NCI-H526 (cell line): Measurements from ENCODE around the gene HTR6.
"Not testable (repeated sequence)": the region's sequence is repeated elsewhere in the genome, so short reads cannot be mapped to it uniquely, and the experiment has no call there.

Source experiments
- DNase-seq, 2 experiments: peaks; one replicate each; lab custom pipeline; 2025; lab: John Stamatoyannopoulos, UW

Gene HTR6

GRCh38 chr1:19639228-19639627, 25.4 kb upstream of the HTR6 start:
- DNase-seq, result not testable (repeated sequence)

- DNase-seq, result no peak
These were observed 24.7 kb upstream of the HTR6 start for GRCh38 chr1:19639999-19640362.

GRCh38 chr1:19640363-19641316, 24.0 kb upstream of the HTR6 start:
- DNase-seq, result no peak

- DNase-seq, result peak in 1 of 2 experiments; percentile 34
These were observed 21.6 kb upstream of the HTR6 start for GRCh38 chr1:19643121-19643520.

GRCh38 chr1:19643602-19644394, 20.9 kb upstream of the HTR6 start, which contains the start of gene NBL1:
NBL1 (plus strand) TSS chr1:19644311; CDS start chr1:19655031, 10,720 bp downstream.
- peak in 1 of 2 experiments; percentile 39 for DNase-seq

DNA sequence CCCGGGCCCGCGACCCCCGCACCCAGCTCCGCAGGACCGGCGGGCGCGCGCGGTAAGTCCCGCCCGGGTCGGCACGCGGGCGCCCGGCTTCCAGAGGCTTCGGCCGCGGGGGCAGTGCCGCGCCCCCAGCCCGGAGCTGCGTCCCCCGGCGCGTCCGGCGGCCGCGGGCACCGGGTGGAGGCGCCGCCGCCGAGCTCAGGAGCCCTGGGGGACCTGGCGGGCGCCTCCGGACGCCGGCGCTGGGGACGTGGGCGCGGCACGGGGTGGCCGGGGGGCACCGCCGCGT, 20.3 kb upstream of the HTR6 start:
- peak in 1 of 2 experiments; percentile 41 for DNase-seq

DNA sequence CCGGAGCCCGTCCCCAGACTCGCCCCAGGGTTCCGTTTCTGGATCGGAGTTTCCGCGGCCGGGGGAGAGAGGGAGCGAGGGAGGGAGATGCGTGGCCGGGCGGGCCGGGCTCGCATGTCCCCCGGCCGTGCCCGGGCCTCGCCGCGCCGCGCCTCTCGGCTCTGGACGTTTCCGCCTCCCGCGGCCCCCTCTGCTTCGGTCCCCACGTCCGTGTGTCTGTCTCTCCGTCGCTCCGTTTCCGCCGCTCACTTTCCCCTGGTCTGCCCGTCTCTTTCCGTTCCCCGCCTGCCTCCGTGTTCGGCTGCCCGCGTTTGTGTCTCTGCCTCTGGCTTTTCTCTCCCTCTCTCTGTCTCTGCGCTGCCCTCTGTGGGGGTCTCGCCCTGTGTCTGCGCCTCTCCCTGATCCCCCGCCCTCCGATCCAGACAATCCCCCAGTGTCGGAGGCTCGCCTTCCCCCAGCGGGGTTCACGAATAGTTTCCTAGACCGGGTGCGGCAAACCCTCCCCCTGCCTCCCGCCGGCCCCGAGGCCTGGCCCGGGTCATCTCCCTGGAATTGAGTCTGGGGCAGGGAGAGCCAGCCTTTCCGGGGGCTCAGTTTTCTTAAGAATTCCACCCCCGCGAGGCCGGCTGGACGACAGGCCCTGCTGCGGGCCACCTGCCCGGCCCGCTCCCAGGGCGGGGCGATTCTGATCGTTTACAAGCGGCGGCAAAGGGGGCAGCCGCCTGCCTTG, 19.8 kb upstream of the HTR6 start:
- DNase-seq, result peak in 1 of 2 experiments; percentile 51

DNA sequence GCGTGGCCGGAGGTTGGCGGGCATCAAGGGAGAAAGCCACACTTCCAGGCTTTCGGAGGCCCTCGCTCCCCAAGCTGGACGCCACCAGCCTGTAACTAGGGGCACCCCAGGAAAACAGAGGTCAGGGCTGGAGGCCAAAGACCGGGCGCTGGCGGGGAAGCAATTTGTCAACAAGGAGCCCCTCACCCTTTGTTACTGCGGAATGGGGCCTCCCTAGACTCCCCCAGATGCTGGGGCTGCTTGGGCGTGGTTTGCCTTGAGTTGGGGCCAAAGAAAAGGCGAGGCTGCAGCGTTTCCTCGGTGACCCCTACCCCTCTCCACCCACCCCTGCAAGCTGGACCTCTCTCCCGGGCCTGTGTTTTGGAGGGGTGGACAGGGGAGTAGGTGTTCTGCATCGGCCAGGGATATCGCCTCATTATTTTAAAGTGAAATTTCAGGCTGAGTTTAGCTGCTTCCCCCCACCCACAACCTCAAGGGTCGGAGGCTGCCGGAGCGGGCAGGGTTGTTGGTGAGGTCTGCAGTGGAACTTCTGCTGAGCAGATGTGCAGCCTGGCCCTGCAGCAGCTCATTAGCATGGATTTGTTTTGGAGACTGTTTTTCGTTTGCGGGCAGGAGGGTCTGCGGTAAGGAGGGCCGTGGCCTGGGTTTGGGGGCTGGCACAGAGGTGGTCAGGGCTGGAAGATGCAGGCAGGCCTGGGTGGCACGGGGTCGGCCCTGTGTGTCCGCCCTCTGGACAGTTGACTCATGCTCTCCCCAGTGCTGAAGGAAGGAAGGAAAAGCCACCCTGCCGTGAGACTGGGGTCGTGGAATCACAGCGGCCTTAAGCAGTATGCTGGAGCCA, 19.0 kb upstream of the HTR6 start:
- DNase-seq, result no peak

- no peak for DNase-seq
These were observed 18.0 kb upstream of the HTR6 start for GRCh38 chr1:19646377-19647319.

DNA sequence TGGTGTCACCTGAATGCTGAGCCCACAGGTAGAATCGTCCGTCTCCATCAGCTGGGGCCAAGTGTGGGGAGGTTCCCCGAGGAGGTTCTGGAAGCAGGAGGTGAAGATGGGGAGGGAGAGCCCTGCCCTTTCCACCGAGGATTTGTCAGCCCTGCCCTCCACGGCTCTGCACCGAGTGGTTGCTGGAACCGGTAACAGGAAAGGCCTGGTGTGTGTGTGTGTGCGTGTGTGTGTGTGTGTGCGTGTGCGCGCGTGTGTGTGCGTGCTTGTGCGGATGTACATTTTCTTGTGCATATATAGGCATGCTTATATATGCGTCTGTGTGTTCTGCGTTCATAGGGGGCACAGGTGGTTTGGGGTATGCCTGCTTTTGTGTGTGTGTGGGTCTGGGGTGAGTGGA, 17.0 kb upstream of the HTR6 start:
- no peak for DNase-seq

GRCh38 chr1:19648239-19648638, 16.4 kb upstream of the HTR6 start:
- no peak for DNase-seq

DNA sequence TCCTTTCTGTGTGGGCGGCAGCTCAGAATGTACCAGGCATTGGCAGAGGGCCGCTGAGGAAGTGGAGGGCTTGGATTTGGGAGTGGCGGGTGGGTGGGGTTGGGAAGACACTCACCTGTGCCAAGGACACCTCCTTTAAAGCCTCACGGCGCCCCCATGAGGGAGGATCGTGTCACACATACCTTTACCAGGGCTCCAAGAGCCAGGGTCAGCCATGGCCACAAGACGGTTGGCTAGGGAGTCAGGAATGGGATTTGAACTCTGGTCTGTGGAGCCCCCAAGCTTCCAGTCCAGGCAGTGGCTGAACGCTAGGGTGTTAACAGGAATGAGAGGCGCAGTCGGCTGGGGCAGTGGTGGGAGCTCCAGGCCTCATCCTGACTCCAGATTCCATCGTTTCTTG, 16.0 kb upstream of the HTR6 start:
- DNase-seq, result peak in 1 of 2 experiments; percentile 35

- DNase-seq, result peak in 1 of 2 experiments; percentile 25
These were observed 14.1 kb upstream of the HTR6 start for GRCh38 chr1:19650416-19651140.

DNA sequence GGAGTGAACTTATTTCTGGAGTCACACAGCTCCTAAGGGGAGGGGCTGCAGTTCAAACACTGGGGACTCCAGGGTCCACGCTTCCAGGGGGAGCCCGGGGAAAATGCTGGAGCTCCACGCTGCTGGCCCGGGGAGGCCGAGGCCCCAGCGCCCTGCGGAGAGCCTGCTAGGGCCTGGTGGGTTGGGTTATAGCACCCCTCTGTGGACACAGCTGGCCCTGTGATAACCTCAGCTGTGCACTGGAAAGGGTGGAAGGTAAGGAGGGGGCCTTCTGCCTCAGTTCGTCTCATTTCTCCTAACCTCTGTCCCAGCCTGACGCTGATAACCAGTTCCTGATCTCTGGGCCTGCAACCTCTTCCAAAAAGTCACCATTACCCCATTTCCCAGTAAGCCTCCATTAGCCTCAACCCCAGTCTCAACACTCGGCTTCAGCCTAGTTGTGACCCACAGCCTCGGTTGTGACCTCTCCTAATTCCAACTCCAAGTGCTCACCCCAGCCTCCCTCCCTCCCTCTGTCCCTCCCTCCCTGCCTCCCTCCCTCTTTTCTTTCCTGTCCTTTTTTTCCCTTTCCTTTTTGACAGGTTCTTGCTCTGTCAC, 13.4 kb upstream of the HTR6 start:
- DNase-seq, result peak in 1 of 2 experiments; percentile 54

- no peak for DNase-seq
These were observed 10.3 kb upstream of the HTR6 start for GRCh38 chr1:19654386-19654785.

DNA sequence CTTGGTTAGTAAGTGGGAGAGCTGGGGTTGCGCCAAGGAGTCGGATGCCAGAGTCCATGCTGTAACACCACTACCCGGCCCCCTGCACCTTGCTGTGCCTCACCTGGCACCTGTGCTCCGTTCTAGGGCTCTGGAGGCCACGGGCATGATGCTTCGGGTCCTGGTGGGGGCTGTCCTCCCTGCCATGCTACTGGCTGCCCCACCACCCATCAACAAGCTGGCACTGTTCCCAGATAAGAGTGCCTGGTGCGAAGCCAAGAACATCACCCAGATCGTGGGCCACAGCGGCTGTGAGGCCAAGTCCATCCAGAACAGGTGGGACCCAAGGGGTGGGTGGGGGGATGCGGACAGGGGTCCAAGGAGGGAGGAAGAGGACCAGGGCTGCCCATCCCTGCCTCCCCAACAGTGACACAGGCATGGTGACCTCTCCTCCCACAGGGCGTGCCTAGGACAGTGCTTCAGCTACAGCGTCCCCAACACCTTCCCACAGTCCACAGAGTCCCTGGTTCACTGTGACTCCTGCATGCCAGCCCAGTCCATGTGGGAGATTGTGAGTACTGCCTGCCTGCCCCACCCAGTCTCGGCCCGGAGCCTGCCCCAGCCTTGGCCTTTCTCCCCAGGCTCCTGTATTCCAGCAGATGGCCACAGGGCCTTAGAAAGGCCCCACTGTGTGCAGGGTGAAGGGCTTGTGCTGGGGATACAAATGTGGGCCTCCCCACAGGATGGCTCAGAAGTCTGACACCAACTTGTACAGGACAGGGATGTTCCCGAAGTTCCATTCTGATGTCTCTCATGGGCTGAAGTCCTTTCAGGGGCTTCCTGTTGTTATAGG, 9.6 kb upstream of the HTR6 start:
- no peak for DNase-seq

- no peak for DNase-seq
These were observed 9.0 kb upstream of the HTR6 start for GRCh38 chr1:19655718-19656080.

- DNase-seq, result no peak
These were observed 8.4 kb upstream of the HTR6 start for GRCh38 chr1:19656134-19656779.
